HepG2 (cell line): ENCODE measurements around the gene ALOX5AP.

ENCODE experiments used
- EZH2 ChIP-seq: conservative IDR thresholded peaks from 2 replicates; pipeline ENCODE4 v1.6.1; 2012; ENCODE audit warnings: mild to moderate bottlenecking, low read depth, low read length, moderate library complexity
- MEF2D ChIP-seq: sonication (generic); formaldehyde crosslinking; IDR thresholded peaks from 2 replicates; pipeline ENCODE4 v1.5.1; 2020; ENCODE audit warnings: mild to moderate bottlenecking, missing genetic modification reagents
- MYC ChIP-seq: sonication (generic); formaldehyde crosslinking; IDR thresholded peaks from 2 replicates; pipeline ENCODE4 v1.9.0; 2021; ENCODE audit warnings: missing genetic modification reagents, borderline replicate concordance
- NCOA5 ChIP-seq: sonication (generic); formaldehyde crosslinking; IDR thresholded peaks from 2 replicates; pipeline ENCODE4 v1.4.0; 2020; ENCODE audit warnings: missing genetic modification reagents
- PHF21A ChIP-seq: sonication (generic); formaldehyde crosslinking; IDR thresholded peaks from 2 replicates; pipeline ENCODE4 v1.5.0; 2020; ENCODE audit warnings: mild to moderate bottlenecking, missing genetic modification reagents
- REST ChIP-seq, 2 experiments: IDR thresholded peaks; 2 replicates each; pipeline ENCODE4 v1.6.1; 2011 to 2012; ENCODE audit warnings: low read length in 2 of 2, borderline replicate concordance in 1 of 2, low read depth in 1 of 2, mild to moderate bottlenecking in 1 of 2, moderate library complexity in 1 of 2

- TF ChIP-seq MEF2D, result no peak
- TF ChIP-seq MYC (CRISPR knock-in tag), result no peak
- no peak for TF ChIP-seq NCOA5 (CRISPR knock-in tag)
- no peak for TF ChIP-seq REST (IDR thresholded peaks at IDR 0.05; ENCODE audit: borderline replicate concordance in 1 of 2, low read depth in 1 of 2, low read length in 2 of 2)
- TF ChIP-seq PHF21A (CRISPR knock-in tag), result no peak
- TF ChIP-seq EZH2, result no peak
Observed at GRCh38 chr13:30698488-30699005, 36.8 kb upstream of the ALOX5AP start.
